GM23338 (cell line): Measurements from ENCODE around the gene SH3BP4. TPM values are rescaled to one million over a fixed set of nuclear protein-coding genes. Genes with fewer than 3 reads are reported as not detected.

ENCODE experiments used
- ETS1 ChIP-seq: IDR thresholded peaks from 2 replicates; pipeline ENCODE4 v1.6.1; 2016; ENCODE audit warnings: antibody characterized with exemption
- EZH2 ChIP-seq: fragments of 200-600 bp; sonication (generic); IDR thresholded peaks from one replicate; pipeline ENCODE4 v1.8.0; 2017; ENCODE audit warnings: antibody characterized with exemption, mild to moderate bottlenecking, low read depth; ENCODE audit not compliant: unreplicated experiment
- JUNB ChIP-seq: IDR thresholded peaks from one replicate; pipeline ENCODE4 v1.6.1; 2016; ENCODE audit warnings: antibody characterized with exemption; ENCODE audit not compliant: unreplicated experiment
- NANOG ChIP-seq: IDR thresholded peaks from 2 replicates; pipeline ENCODE4 v1.6.1; 2016; ENCODE audit warnings: antibody characterized with exemption, borderline replicate concordance
- POLR2AphosphoS5 ChIP-seq: IDR thresholded peaks from 2 replicates; pipeline ENCODE4 v1.6.1; 2016; ENCODE audit warnings: antibody characterized with exemption, low read depth
- REST ChIP-seq: IDR thresholded peaks from one replicate; pipeline ENCODE4 v1.6.1; 2018; ENCODE audit warnings: antibody characterized with exemption; ENCODE audit not compliant: unreplicated experiment
- STAT1 ChIP-seq: IDR thresholded peaks from one replicate; pipeline ENCODE4 v1.6.1; 2016; ENCODE audit warnings: antibody characterized with exemption; ENCODE audit not compliant: unreplicated experiment
- ZNF331 ChIP-seq: fragments of 250-450 bp; sonication (Bioruptor Pico); IDR thresholded peaks from 2 replicates; pipeline ENCODE4 v1.5.0; 2020; ENCODE audit warnings: low read depth, mild to moderate bottlenecking, moderate library complexity
- ZNF462 ChIP-seq: fragments of 250-450 bp; sonication (Bioruptor Pico); IDR thresholded peaks from 2 replicates; pipeline ENCODE4 v1.5.0; 2020; ENCODE audit warnings: mild to moderate bottlenecking, moderate library complexity
- polyA plus RNA-seq: library from polyadenylated mRNA; unstranded; fragments of >200 nt; fragmentation: Nextera tagmentation; extraction: Ambion mirVana; gene quantifications from 2 replicates; pipeline ENCODE4 v1.2.1, GENCODE V29; 2016
- total RNA-seq: library from RNA; depleted of rRNA; stranded (reverse); fragments of >200 nt; shearing (Covaris generic); gene quantifications from 2 replicates; pipeline ENCODE4 v1.2.3, GENCODE V29; 2014

Gene SH3BP4
- total and polyA plus RNA-seq, 2 experiments from 2014 or later, result 15.6 to 50.9 TPM

GRCh38 chr2:234992196-234992595, 40.4 kb downstream of the SH3BP4 start (continued):
- no peak for TF ChIP-seq ZNF462 (CRISPR knock-in tag)
- TF ChIP-seq ZNF331, result no peak
- no peak for TF ChIP-seq POLR2AphosphoS5
- no peak for TF ChIP-seq JUNB
- no peak for TF ChIP-seq ETS1
- TF ChIP-seq NANOG, result no peak
- no peak for TF ChIP-seq EZH2
- TF ChIP-seq STAT1, result no peak
- TF ChIP-seq REST, result no peak
